Esophagus squamous epithelium (tissue), 4 donors: Measurements from ENCODE around the gene SOCS3.

Experiments used
- CTCF ChIP-seq, 6 experiments: fragments of 450-650 bp in 4 of 6; fragments of 200-600 bp in 2 of 6; sonication (generic) in 2 of 6; IDR thresholded peaks; one replicate each; pipeline ENCODE4 v1.5.1; 2016 to 2019; ENCODE audit warnings: antibody characterized with exemption in 6 of 6, mild to moderate bottlenecking in 4 of 6, moderate library complexity in 4 of 6
- POLR2A ChIP-seq, 4 donors: fragments of 450-650 bp; IDR thresholded peaks; one replicate each; pipeline ENCODE4 v1.6.1; 2017; ENCODE audit warnings: antibody characterized with exemption in 4 of 4, mild to moderate bottlenecking in 4 of 4, moderate library complexity in 3 of 4

GRCh38 chr17:78398390-78398789 is 38.5 kb upstream of the SOCS3 start:
- TF ChIP-seq CTCF (IDR thresholded peaks at IDR 0.05) (no peak), POLR2A (IDR thresholded peaks at IDR 0.05) (no peak)
